Panc1 (cell line): ENCODE data around the gene GCH1. TPM values are rescaled to one million over a fixed set of nuclear protein-coding genes. Genes with fewer than 3 reads are reported as not detected.
"Not testable (repeated sequence)": the region's sequence is repeated elsewhere in the genome, so short reads cannot be mapped to it uniquely, and the experiment has no call there.

Experiments
- ATAC-seq: fragments of 200-7000 bp; cut with Tn5 transposase; 2 replicates; pipeline ENCODE4 v1.9.1; 2020; ENCODE audit warnings: mild to moderate bottlenecking, moderate library complexity
- BruUV-seq: library from RNA; stranded (reverse); fragments of 400-500 nt; replicated peaks from 2 replicates; lab custom pipeline; 2021; lab: Mats Ljungman, UMichigan
- CTCF ChIA-PET: fragments of 300-600 bp; sonication (Branson Sonifier 250); formaldehyde crosslinking; loops from one replicate; lab custom pipeline; 2022; ENCODE audit warnings: antibody characterized with exemption; lab: Charles Lee
- POLR2A ChIA-PET: fragments of 300-600 bp; sonication (Branson Sonifier 250); formaldehyde crosslinking; loops from one replicate; lab custom pipeline; 2022; ENCODE audit warnings: antibody characterized with exemption; lab: Charles Lee
- DNase-seq: peaks from one replicate; pipeline ENCODE4 v3.0.0-alpha.2; 2010; ENCODE audit warnings: low read depth, low spot score
- H3K27ac ChIP-seq: 2 replicates; pipeline ENCODE4 v1.5.1; 2011; ENCODE audit warnings: mild to moderate bottlenecking, low read length, inconsistent platforms
- H3K27me3 ChIP-seq: fragments of 200-500 bp; sonication (Bioruptor generic); 2 replicates; pipeline ENCODE4 v1.6.0; 2014; ENCODE audit warnings: low read length, inconsistent platforms; ENCODE audit not compliant: control insufficient read depth, insufficient read depth
- H3K36me3 ChIP-seq: fragments of 200-500 bp; sonication (Bioruptor generic); 2 replicates; pipeline ENCODE4 v1.5.1; 2014; ENCODE audit warnings: inconsistent platforms, mild to moderate bottlenecking, low read length, moderate library complexity; ENCODE audit not compliant: control insufficient read depth, insufficient read depth
- H3K4me1 ChIP-seq: 2 replicates; pipeline ENCODE4 v1.5.1; 2011; ENCODE audit warnings: inconsistent platforms, mild to moderate bottlenecking, low read length, moderate library complexity; ENCODE audit not compliant: control insufficient read depth, insufficient read depth
- H3K4me3 ChIP-seq, 2 experiments: 2 replicates each; pipeline ENCODE4 v1.5.1; 2011 to 2012; ENCODE audit warnings: low read depth in 2 of 2, low read length in 2 of 2, mild to moderate bottlenecking in 2 of 2, inconsistent platforms in 1 of 2, moderate library complexity in 1 of 2
- H3K9me3 ChIP-seq: fragments of 200-500 bp; sonication (Bioruptor generic); 2 replicates; pipeline ENCODE4 v1.5.1; 2014; ENCODE audit warnings: low read depth, mild to moderate bottlenecking, inconsistent platforms, low read length, moderate library complexity; ENCODE audit not compliant: control insufficient read depth, insufficient read depth
- CTCF ChIP-seq: fragments of 450-650 bp; IDR thresholded peaks from 2 replicates; pipeline ENCODE4 v1.5.1; 2017; ENCODE audit warnings: mild to moderate bottlenecking
- POLR2AphosphoS5 ChIP-seq: IDR thresholded peaks from 2 replicates; pipeline ENCODE4 v1.6.1; 2012; ENCODE audit warnings: mild to moderate bottlenecking, low read depth, low read length, moderate library complexity
- SIN3A ChIP-seq: IDR thresholded peaks from 2 replicates; pipeline ENCODE4 v1.6.1; 2012; ENCODE audit warnings: low read depth, mild to moderate bottlenecking, low read length, moderate library complexity, borderline replicate concordance; ENCODE audit not compliant: insufficient read depth
- TCF7L2 ChIP-seq: IDR thresholded peaks from 2 replicates; pipeline ENCODE4 v1.6.1; 2011; ENCODE audit warnings: mild to moderate bottlenecking, low read depth, low read length, inconsistent platforms
- in situ Hi-C: cut with HindIII; loops from 2 replicates; pipeline ENCODE4 v1.10.0; 2016; ENCODE audit warnings: low sequenced_read_pairs, low pct_unique_long_range_greater_than_20kb
- intact Hi-C: fragments of 100-400 bp; cut with micrococcal nuclease; formaldehyde crosslinking; loops from one replicate; pipeline ENCODE4 v1.10.0; 2022; ENCODE audit not compliant: unreplicated experiment
- total RNA-seq: library from RNA; stranded (reverse); gene quantifications from one replicate; pipeline ENCODE4 v1.2.1, GENCODE V29; 2021; ENCODE audit not compliant: unreplicated experiment
- TF ChIP-seq, protein P1 (sequence below), 2 experiments: IDR thresholded peaks; 2 replicates each; pipeline ENCODE4 v1.6.1; 2011 to 2012; ENCODE audit warnings: low read depth in 2 of 2, control low read depth in 1 of 2, low read length in 1 of 2, mild to moderate bottlenecking in 1 of 2, moderate library complexity in 1 of 2; ENCODE audit not compliant: insufficient read depth in 1 of 2

The GCH1 gene
- total RNA-seq, 1 experiment from 2014 or later: 3.6 TPM

GRCh38 chr14:54877703-54878021 lies 25.0 kb downstream of the GCH1 start:
- no TSS peak for BruUV-seq
- in situ Hi-C loops (no loop called here), intact Hi-C loops (no loop called here)
- no peak for DNase-seq
- Histone ChIP-seq H3K4me1 (no peaks in the 10 kb centered on the region), H3K4me3 (no peak overlapping the region), H3K27ac (no peak overlapping the region), H3K9me3 (no peaks in the 10 kb centered on the region), H3K36me3 (no peaks in the 10 kb centered on the region), H3K27me3 (no peaks in the 10 kb centered on the region)
- ATAC-seq: no peak
- CTCF ChIA-PET: no interaction called here
- TF ChIP-seq, protein P1, sequence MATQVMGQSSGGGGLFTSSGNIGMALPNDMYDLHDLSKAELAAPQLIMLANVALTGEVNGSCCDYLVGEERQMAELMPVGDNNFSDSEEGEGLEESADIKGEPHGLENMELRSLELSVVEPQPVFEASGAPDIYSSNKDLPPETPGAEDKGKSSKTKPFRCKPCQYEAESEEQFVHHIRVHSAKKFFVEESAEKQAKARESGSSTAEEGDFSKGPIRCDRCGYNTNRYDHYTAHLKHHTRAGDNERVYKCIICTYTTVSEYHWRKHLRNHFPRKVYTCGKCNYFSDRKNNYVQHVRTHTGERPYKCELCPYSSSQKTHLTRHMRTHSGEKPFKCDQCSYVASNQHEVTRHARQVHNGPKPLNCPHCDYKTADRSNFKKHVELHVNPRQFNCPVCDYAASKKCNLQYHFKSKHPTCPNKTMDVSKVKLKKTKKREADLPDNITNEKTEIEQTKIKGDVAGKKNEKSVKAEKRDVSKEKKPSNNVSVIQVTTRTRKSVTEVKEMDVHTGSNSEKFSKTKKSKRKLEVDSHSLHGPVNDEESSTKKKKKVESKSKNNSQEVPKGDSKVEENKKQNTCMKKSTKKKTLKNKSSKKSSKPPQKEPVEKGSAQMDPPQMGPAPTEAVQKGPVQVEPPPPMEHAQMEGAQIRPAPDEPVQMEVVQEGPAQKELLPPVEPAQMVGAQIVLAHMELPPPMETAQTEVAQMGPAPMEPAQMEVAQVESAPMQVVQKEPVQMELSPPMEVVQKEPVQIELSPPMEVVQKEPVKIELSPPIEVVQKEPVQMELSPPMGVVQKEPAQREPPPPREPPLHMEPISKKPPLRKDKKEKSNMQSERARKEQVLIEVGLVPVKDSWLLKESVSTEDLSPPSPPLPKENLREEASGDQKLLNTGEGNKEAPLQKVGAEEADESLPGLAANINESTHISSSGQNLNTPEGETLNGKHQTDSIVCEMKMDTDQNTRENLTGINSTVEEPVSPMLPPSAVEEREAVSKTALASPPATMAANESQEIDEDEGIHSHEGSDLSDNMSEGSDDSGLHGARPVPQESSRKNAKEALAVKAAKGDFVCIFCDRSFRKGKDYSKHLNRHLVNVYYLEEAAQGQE (IDR thresholded peaks at IDR 0.05; ENCODE audit: insufficient read depth in 1 of 2, low read depth in 2 of 2, low read length in 1 of 2): no peak
- no peak for TF ChIP-seq CTCF
- TF ChIP-seq TCF7L2: no peak
- no peak for TF ChIP-seq POLR2AphosphoS5
- no peak for TF ChIP-seq SIN3A
- POLR2A ChIA-PET: no interaction called here

GRCh38 chr14:54877015-54877702 lies 25.5 kb downstream of the GCH1 start:
- H3K36me3 ChIP-seq: no peaks in the 10 kb centered on the region
- H3K27ac ChIP-seq: no peak overlapping the region
- BruUV-seq: no TSS peak
- CTCF ChIA-PET: no interaction called here
- H3K27me3 ChIP-seq: no peaks in the 10 kb centered on the region
- intact Hi-C loops: no loop called here
- in situ Hi-C loops: no loop called here
- no peaks in the 10 kb centered on the region for H3K9me3 ChIP-seq
- POLR2A ChIA-PET: interaction anchor here (0.5 kb wide), 1 partner anchor 16 kb away, joined by 4 read pairs; no protein-coding TSS in a partner anchor
- DNase-seq: no peak
- TF ChIP-seq CTCF: no peak
- TF ChIP-seq, protein P1 (IDR thresholded peaks at IDR 0.05; ENCODE audit: insufficient read depth in 1 of 2, low read depth in 2 of 2, low read length in 1 of 2): no peak
- ATAC-seq: no peak
- no peaks in the 10 kb centered on the region for H3K4me1 ChIP-seq
- no peak overlapping the region for H3K4me3 ChIP-seq

DNA sequence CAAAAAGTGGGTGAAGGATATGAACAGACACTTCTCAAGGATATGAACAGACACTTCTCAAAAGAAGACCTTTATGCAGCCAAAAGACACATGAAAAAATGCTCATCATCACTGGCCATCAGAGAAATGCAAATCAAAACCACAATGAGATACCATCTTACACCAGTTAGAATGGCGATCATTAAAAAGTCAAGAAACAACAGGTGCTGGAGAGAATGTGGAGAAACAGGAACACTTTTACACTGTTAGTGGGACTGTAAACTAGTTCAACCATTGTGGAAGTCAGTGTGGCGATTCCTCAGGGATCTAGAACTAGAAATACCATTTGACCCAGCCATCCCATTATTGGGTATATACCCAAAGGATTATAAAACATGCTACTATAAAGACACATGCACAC lies 27.0 kb downstream of the GCH1 start:
- H3K36me3 ChIP-seq, BruUV-seq, intact Hi-C loops, ATAC-seq, H3K4me1 ChIP-seq, POLR2A ChIA-PET, H3K27ac ChIP-seq, H3K9me3 ChIP-seq, CTCF ChIA-PET, H3K27me3 ChIP-seq, H3K4me3 ChIP-seq, in situ Hi-C loops, DNase-seq: not testable (repeated sequence)
